ENCODE measurements around the gene ATG2B.

DNA sequence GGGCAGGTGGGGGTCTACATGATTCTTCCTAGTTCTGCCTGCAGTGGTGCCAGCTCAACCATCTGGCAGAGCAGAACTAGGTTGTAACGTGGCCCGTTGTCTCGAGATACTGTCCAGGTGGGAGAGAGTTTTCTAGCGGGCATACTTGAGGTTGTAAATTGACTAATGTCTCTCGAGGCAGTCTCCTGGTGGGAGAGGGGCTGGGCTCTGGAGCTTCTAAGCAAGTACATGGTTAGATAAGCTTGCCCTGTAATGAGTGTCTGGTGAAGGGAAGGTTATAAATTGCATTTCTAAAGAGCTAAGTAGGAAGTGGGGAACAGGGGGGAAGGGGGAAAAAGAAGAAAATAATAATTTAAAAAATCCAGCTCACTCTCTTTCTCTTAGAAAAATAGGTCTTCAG is 89.0 kb downstream of the ATG2B start:
- TF ChIP-seq, protein P1, sequence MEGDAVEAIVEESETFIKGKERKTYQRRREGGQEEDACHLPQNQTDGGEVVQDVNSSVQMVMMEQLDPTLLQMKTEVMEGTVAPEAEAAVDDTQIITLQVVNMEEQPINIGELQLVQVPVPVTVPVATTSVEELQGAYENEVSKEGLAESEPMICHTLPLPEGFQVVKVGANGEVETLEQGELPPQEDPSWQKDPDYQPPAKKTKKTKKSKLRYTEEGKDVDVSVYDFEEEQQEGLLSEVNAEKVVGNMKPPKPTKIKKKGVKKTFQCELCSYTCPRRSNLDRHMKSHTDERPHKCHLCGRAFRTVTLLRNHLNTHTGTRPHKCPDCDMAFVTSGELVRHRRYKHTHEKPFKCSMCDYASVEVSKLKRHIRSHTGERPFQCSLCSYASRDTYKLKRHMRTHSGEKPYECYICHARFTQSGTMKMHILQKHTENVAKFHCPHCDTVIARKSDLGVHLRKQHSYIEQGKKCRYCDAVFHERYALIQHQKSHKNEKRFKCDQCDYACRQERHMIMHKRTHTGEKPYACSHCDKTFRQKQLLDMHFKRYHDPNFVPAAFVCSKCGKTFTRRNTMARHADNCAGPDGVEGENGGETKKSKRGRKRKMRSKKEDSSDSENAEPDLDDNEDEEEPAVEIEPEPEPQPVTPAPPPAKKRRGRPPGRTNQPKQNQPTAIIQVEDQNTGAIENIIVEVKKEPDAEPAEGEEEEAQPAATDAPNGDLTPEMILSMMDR (IDR thresholded peaks at IDR 0.05; ENCODE audit: extremely low read depth in 1 of 2, insufficient read depth in 1 of 2, low read depth in 1 of 2, low read length in 2 of 2): no peak
- TF ChIP-seq POLR2AphosphoS5 (IDR thresholded peaks at IDR 0.05; ENCODE audit: insufficient read depth, low read depth, low read length) (no peak), JUN (IDR thresholded peaks at IDR 0.05; ENCODE audit: borderline replicate concordance, insufficient read depth, insufficient read length, low read depth) (no peak), POLR2A (IDR thresholded peaks at IDR 0.05; ENCODE audit: low read depth, low read length) (no peak)

Measured in endothelial cell of umbilical vein (primary cell).